Activated B cell treated with CpG ODN at 0.5 μM for 24 hours (primary cell): ENCODE measurements around the gene CHST15. TPM values are rescaled to one million over a fixed set of nuclear protein-coding genes. Genes with fewer than 3 reads are reported as not detected.

ENCODE experiments used
- ATAC-seq: fragments of 200-7000 bp; cut with Tn5 transposase; one replicate; pipeline ENCODE4 v1.10.0; 2021; ENCODE audit warnings: low read depth, mild to moderate bottlenecking, moderate library complexity
- CTCF ChIA-PET: fragments of 350-600 bp; sonication (Branson Sonifier 250); formaldehyde crosslinking; loops from one replicate; lab custom pipeline; 2021; ENCODE audit warnings: antibody characterized with exemption; lab: Charles Lee
- POLR2A ChIA-PET: fragments of 350-600 bp; sonication (Branson Sonifier 250); formaldehyde crosslinking; loops from one replicate; lab custom pipeline; 2021; ENCODE audit warnings: antibody characterized with exemption; lab: Charles Lee
- DNase-seq: peaks from one replicate; pipeline ENCODE4 v3.0.0; 2022
- H3K27ac Mint-ChIP-seq: one replicate; pipeline ENCODE4 v1.8.0; 2020; ENCODE audit warnings: mixed read lengths
- H3K27me3 Mint-ChIP-seq: one replicate; pipeline ENCODE4 v1.8.0; 2021; ENCODE audit warnings: mixed read lengths
- H3K36me3 Mint-ChIP-seq: one replicate; pipeline ENCODE4 v1.8.0; 2021; ENCODE audit warnings: low read depth, mixed read lengths
- H3K4me1 Mint-ChIP-seq: one replicate; pipeline ENCODE4 v1.8.0; 2021; ENCODE audit warnings: mixed read lengths
- H3K4me3 Mint-ChIP-seq: one replicate; pipeline ENCODE4 v1.8.0; 2020; ENCODE audit warnings: mild to moderate bottlenecking, mixed read lengths
- H3K9me3 Mint-ChIP-seq: one replicate; pipeline ENCODE4 v1.8.0; 2020; ENCODE audit warnings: mixed read lengths
- intact Hi-C: fragments of 100-400 bp; cut with micrococcal nuclease; formaldehyde crosslinking; loops from one replicate; pipeline ENCODE4 v1.15.1; 2024
- total RNA-seq: library from RNA; stranded (reverse); gene quantifications from 2 replicates; pipeline ENCODE4 v1.2.3, GENCODE V29; 2022
- TF ChIP-seq, protein P1 (sequence below): fragments of 200-600 bp; IDR thresholded peaks from one replicate; pipeline ENCODE4 v1.8.0; 2022; ENCODE audit warnings: antibody characterized with exemption, mild to moderate bottlenecking

Gene CHST15
- total RNA-seq, 1 donor from 2014 or later = 13.8 TPM

DNA sequence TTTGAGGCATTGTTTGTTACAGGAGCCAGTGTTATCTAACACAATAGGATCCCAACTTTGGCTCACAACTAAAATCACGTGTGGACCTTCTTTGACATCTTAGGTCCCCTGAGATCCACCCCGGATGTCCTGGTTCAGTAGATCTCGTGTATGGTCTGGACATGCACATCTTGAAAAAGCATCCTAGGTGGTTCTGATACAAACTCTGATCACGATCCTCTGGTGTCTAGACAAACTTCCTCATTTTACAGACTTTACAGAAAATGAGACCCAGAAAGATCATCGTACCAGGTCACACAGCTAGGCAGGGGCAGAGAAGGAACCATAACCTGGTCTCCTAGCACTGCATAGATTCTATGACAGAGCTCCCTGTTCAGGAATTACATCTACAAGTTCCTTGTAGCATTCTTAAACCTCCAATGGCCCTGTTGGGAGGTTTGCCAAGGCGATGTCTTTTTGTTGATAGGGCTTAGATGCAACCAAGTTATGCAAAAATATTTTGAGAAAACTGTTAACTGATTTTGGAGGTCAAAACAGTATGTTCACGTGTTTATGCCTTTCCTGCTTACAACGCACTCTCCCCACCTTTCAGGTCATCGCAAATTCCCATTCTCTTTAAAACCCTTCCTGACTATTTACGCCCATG is 30.8 kb upstream of the CHST15 start:
- no peak overlapping the region for H3K27ac Mint-ChIP-seq
- DNase-seq = no peak

DNA sequence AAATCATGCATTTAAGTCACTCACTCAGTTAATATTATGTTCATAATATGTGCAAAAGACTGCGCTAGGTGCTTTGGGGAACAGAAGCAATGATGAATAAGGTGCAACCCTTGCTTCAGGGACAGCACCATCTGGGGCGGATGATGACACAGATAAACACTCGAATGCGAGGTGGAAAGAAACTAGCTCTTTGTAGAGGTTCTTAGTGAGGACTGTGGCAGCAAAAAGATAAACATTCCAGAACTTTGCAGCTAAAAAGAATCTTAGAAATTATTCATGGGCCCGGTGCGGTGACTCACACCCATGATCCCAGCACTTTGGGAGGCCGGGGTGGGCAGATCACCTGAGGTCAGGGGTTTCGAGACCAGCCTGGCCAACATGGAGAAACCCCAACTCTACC is 29.8 kb upstream of the CHST15 start:
- no peak overlapping the region for H3K4me3 Mint-ChIP-seq
- no peaks in the 10 kb centered on the region for H3K9me3 Mint-ChIP-seq
- intact Hi-C loops = no loop called here

More for the DNA sequence above, 30.8 kb upstream of the CHST15 start:
- no peaks in the 10 kb centered on the region for H3K36me3 Mint-ChIP-seq
- TF ChIP-seq, protein P1, sequence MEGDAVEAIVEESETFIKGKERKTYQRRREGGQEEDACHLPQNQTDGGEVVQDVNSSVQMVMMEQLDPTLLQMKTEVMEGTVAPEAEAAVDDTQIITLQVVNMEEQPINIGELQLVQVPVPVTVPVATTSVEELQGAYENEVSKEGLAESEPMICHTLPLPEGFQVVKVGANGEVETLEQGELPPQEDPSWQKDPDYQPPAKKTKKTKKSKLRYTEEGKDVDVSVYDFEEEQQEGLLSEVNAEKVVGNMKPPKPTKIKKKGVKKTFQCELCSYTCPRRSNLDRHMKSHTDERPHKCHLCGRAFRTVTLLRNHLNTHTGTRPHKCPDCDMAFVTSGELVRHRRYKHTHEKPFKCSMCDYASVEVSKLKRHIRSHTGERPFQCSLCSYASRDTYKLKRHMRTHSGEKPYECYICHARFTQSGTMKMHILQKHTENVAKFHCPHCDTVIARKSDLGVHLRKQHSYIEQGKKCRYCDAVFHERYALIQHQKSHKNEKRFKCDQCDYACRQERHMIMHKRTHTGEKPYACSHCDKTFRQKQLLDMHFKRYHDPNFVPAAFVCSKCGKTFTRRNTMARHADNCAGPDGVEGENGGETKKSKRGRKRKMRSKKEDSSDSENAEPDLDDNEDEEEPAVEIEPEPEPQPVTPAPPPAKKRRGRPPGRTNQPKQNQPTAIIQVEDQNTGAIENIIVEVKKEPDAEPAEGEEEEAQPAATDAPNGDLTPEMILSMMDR = no peak
- H3K9me3 Mint-ChIP-seq = no peaks in the 10 kb centered on the region
- ChIA-PET POLR2A (interaction anchor here (1.0 to 2.7 kb wide), 5 partner anchors 18 to 88 kb away, joined by 3 to 15 read pairs (median 4); partner anchors contain the start of gene CHST15), CTCF (interaction anchor here (1.0 to 1.8 kb wide), 3 partner anchors 18 to 265 kb away, joined by 3 to 7 read pairs (median 4); partner anchors contain the start of gene CHST15)
- H3K4me3 Mint-ChIP-seq = peak overlapping the region; percentile 28
- H3K27me3 Mint-ChIP-seq = no peaks in the 10 kb centered on the region
- intact Hi-C loops = loop anchor here (1.0 to 2.0 kb wide), 5 partner anchors 17 to 88 kb away; no protein-coding TSS in a partner anchor
- ATAC-seq = peak; percentile 89
- peaks cover 3% of the 10 kb centered on the region for H3K4me1 Mint-ChIP-seq

DNA sequence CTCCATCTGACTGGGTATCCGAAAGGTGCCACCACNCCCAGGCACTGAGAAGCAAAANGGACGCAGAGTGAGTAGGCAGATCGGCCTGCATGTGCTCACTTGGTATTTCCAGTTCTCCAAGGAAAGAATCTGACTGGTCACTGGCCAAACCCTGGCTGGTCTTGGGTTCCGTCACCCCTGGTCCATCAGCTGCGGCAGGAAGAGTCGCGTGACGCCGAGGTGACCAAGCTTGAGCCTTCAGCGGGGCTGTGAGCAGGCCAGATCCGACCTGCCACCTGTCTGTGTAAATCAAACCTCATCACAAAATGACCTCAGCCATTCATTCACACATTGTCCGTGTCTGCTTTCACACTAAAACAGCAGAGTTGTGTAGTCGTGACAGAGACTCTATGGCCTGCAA is 28.8 kb upstream of the CHST15 start:
- peaks cover 20% of the 10 kb centered on the region for H3K4me1 Mint-ChIP-seq
- ChIA-PET CTCF (no interaction called here), POLR2A (interaction anchor here (2.7 kb wide), 1 partner anchor 16 kb away, joined by 13 read pairs; no protein-coding TSS in a partner anchor)
- H3K36me3 Mint-ChIP-seq = no peaks in the 10 kb centered on the region
- DNase-seq (no peak), ATAC-seq (no peak)
- TF ChIP-seq, protein P1 = no peak
- H3K4me3 Mint-ChIP-seq = no peak overlapping the region
- intact Hi-C loops = no loop called here
- no peaks in the 10 kb centered on the region for H3K27me3 Mint-ChIP-seq
- H3K27ac Mint-ChIP-seq = no peak overlapping the region
- H3K9me3 Mint-ChIP-seq = no peaks in the 10 kb centered on the region

More for the DNA sequence above, 29.8 kb upstream of the CHST15 start:
- peaks cover 11% of the 10 kb centered on the region for H3K4me1 Mint-ChIP-seq
- ATAC-seq = no peak
- no peaks in the 10 kb centered on the region for H3K36me3 Mint-ChIP-seq
- no peaks in the 10 kb centered on the region for H3K27me3 Mint-ChIP-seq
- ChIA-PET CTCF (interaction anchor here (1.0 to 1.8 kb wide), 3 partner anchors 17 to 266 kb away, joined by 3 to 7 read pairs (median 4); partner anchors contain the start of gene CHST15), POLR2A (interaction anchor here (1.0 to 2.7 kb wide), 6 partner anchors 17 to 87 kb away, joined by 3 to 15 read pairs (median 4); partner anchors contain the start of gene CHST15)
- H3K27ac Mint-ChIP-seq = no peak overlapping the region
- no peak for DNase-seq
- TF ChIP-seq, protein P1 = no peak

DNA sequence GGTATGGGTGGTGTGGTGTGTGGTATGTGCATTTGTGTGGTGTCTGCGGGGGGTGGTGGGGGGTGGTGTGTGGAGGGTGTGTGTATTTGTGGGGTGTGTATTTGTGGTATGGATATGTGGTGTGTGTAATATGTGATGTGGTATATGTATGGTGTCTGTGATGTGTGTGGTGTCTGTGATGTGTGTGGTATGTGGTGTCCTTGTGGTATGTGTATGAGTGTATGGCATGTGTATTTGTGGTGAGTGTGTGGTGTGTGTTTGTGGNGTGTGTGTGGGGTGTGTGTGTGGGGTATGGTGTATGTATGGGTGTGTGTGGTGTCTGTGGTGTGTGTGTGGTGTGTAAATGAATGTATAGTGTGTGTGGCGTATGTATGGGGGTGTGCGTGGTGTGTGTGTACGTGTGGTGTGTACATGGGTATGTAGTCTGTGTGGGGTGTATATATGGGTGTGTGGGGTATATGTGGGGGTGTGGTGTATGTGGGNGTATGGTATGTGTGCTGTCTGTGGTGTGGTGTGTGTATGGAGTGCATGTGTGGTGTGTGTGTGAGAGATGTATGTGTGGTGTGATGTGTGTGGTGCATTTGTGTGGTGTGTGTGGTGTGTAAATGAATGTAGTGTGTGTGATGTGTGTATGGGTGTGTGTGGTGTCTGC is 27.1 kb upstream of the CHST15 start:
- ATAC-seq (no peak), DNase-seq (no peak)
- ChIA-PET CTCF (no interaction called here), POLR2A (interaction anchor here (0.9 kb wide), 1 partner anchor 15 kb away, joined by 3 read pairs; no protein-coding TSS in a partner anchor)
- Mint-ChIP-seq H3K4me1 (peaks cover 33% of the 10 kb centered on the region), H3K4me3 (no peak overlapping the region), H3K27ac (no peak overlapping the region), H3K36me3 (no peaks in the 10 kb centered on the region), H3K27me3 (no peaks in the 10 kb centered on the region), H3K9me3 (no peaks in the 10 kb centered on the region)
- TF ChIP-seq, protein P1 = no peak
- intact Hi-C loops = no loop called here

DNA sequence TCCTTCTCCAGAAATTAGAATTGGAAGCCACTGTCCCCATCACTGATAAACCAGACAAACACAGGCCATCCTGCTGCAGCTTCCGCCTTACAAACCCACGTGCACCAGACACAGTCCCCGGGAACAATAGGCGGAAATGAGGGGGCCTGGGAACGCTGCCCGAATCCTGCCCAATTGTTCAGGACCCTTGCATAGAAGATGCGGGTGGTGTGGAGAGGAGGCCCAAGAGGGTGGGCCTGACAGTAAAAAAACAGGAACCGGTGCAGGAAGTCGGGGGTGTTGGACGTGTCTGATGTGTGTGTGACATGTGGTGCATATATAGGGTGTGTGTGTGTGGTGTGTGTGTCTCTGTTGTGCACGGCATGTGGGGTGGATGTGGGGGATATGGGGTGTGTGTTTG is 26.5 kb upstream of the CHST15 start:
- TF ChIP-seq, protein P1 = no peak
- intact Hi-C loops = no loop called here
- H3K4me3 Mint-ChIP-seq = no peak overlapping the region
- H3K36me3 Mint-ChIP-seq = no peaks in the 10 kb centered on the region
- ATAC-seq (peak; percentile 45), DNase-seq (no peak)
- POLR2A ChIA-PET = interaction anchor here (0.9 to 2.1 kb wide), 4 partner anchors 14 to 84 kb away, joined by 3 to 13 read pairs (median 4); partner anchors contain the start of gene CHST15
- no peaks in the 10 kb centered on the region for H3K27me3 Mint-ChIP-seq
- CTCF ChIA-PET = no interaction called here
- no peak overlapping the region for H3K27ac Mint-ChIP-seq
- H3K9me3 Mint-ChIP-seq = no peaks in the 10 kb centered on the region
- peaks cover 33% of the 10 kb centered on the region for H3K4me1 Mint-ChIP-seq
